Omental fat pad (tissue), 4 donors: ENCODE data around the gene GRIA1. TPM values are rescaled to one million over a fixed set of nuclear protein-coding genes. Genes with fewer than 3 reads are reported as not detected.

ENCODE experiments used
- ATAC-seq: fragments of 150-250 bp; one replicate; pipeline ENCODE4 v1.9.1; 2016; ENCODE audit warnings: mild to moderate bottlenecking, moderate library complexity; ENCODE audit not compliant: low FRiP score
- DNase-seq: peaks from one replicate; pipeline ENCODE4 v3.0.0-alpha.2; 2019; ENCODE audit warnings: low spot score
- total RNA-seq, 4 donors: library from RNA; depleted of rRNA; stranded (reverse); fragments of >200 nt; gene quantifications; one replicate each; pipeline ENCODE4 v1.1.0, GENCODE V29; 2016
- TF ChIP-seq, protein P1 (sequence below), 3 donors: fragments of 450-650 bp; IDR thresholded peaks; one replicate each; pipeline ENCODE4 v1.5.1; 2016 to 2017; ENCODE audit warnings: antibody characterized with exemption in 3 of 3, mild to moderate bottlenecking in 3 of 3, moderate library complexity in 2 of 3

Gene GRIA1
- total RNA-seq, 4 donors from 2014 or later: 1.7 to 9.6 (median 5.0) TPM; not detected in 1

DNA sequence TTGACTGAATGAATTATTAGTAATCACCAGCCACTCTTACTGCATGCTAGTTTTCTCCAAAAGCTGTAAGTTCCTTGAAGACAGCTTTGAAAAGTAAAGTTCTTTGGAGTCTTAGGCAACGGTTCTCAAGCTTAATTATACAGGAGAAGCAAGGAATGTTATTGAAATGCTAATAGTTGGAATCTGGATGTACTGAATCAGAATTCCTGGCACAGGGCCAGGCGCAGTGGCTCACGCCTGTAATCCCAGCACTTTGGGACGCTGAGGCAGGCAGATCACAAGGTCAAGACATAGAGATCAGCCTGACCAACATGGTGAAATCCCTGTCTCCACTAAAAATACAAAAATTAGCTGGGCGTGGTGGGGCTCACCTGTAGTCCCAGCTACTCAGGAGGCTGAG is 33.4 kb downstream of the GRIA1 start:
- DNase-seq (peak; percentile 27), ATAC-seq (peak; percentile 11)
- TF ChIP-seq, protein P1, sequence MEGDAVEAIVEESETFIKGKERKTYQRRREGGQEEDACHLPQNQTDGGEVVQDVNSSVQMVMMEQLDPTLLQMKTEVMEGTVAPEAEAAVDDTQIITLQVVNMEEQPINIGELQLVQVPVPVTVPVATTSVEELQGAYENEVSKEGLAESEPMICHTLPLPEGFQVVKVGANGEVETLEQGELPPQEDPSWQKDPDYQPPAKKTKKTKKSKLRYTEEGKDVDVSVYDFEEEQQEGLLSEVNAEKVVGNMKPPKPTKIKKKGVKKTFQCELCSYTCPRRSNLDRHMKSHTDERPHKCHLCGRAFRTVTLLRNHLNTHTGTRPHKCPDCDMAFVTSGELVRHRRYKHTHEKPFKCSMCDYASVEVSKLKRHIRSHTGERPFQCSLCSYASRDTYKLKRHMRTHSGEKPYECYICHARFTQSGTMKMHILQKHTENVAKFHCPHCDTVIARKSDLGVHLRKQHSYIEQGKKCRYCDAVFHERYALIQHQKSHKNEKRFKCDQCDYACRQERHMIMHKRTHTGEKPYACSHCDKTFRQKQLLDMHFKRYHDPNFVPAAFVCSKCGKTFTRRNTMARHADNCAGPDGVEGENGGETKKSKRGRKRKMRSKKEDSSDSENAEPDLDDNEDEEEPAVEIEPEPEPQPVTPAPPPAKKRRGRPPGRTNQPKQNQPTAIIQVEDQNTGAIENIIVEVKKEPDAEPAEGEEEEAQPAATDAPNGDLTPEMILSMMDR (IDR thresholded peaks at IDR 0.05): no peak

DNA sequence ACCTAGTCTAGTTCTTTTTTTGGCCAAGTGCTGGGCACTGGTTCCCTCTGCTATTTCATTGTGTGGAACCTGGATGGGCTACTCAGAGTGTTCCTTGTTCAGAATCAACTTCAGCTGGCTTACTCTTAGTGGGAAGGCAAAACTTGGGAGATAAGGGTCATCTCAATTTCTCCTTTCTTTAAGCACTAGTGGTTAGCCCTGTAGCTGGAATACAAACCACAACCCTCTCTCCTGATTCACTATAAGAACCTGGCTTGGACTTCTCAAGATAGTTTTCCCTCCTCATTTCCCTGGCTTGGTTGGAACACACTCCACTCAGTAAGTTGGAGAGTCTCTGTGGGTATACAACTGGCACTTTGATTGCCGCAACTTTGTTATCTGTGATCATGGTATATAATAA is 35.1 kb downstream of the GRIA1 start:
- TF ChIP-seq, protein P1 (IDR thresholded peaks at IDR 0.05): no peak
- no peak for DNase-seq
- no peak for ATAC-seq

DNA sequence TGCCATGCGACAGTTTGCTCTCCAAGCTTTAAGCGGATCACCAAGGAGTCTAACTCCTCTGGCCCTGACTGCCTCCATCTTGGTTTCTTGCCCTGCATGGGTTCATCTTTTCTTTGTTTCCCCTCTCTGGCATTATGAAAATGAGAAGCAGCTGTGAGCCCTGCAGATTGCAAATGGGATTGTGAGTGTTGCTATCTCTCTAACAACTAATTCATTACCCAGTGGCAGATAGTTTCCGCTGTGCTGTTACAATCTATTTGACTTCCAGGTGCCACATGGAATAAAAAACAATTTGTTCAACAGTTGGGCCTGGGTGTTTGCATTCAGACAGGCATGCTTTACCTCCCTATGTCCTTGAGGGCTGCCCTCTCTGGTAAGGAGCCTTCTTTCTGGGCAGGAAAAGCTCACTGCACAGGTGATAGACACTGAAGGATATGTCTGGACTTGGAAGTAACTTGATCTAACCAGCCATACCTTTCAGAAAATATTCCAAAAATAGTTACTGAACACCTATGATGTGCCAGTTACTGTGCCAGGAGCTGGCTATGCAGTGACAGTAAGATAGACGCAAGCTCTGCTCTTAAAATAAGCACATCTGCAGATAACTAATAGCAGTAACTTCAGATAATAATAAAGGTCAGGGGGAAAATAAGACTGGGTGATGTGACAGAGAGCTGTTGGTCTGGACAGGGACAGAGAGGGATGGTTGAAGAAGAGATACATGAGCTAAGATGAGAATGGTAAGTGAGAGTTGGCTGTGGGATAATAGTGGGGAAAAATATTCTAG is 40.1 kb downstream of the GRIA1 start:
- ATAC-seq: no peak
- DNase-seq: no peak
- TF ChIP-seq, protein P1 (IDR thresholded peaks at IDR 0.05): no peak

DNA sequence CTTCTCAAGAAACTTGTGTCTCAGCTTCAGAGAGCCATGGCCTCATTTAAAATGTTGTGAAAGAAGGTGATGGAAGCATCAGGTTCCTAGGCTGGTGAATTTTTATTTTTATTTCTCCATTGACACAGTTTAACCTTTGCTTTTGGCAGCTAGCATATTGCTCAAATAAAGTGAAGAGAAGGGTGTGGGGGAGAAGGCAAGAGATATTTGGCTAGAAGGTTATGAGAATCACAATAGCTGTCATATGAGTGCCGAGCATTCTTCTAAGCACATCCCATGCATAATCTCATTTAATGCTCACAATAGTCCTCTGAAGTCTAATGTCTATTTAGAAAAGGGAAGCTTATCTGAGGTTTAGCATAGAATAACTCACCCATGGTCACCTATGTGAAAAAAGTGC is 43.1 kb downstream of the GRIA1 start:
- TF ChIP-seq, protein P1 (IDR thresholded peaks at IDR 0.05): no peak
- ATAC-seq (peak; percentile 56), DNase-seq (no peak)

DNA sequence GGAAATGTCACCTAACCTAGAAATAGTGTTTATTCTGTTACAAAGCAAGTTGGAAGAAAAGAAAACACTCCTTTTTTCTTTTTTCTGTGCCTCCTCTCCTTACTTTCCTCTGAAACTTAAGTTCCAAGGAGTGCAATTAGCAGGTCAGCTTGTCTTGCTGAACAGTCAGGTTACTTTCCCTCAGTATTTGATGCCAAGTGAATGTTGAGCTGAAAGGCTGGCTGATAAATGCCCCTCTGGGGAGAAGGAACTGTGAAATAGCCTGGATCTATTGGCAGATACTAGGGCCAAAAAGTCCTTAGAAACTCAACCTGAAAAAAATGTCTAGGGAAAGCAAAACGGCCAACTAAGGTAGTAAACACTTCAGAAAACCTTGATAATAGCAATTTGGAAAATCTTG is 43.6 kb downstream of the GRIA1 start:
- ATAC-seq (peak; percentile 57), DNase-seq (no peak)
- TF ChIP-seq, protein P1 (IDR thresholded peaks at IDR 0.05): no peak

- ATAC-seq: no peak
Observed at GRCh38 chr5:153537207-153537606, 46.7 kb downstream of the GRIA1 start.

More at GRCh38 chr5:153537207-153537606, 46.7 kb downstream of the GRIA1 start:
- DNase-seq: no peak
- TF ChIP-seq, protein P1 (IDR thresholded peaks at IDR 0.05): no peak
